Measurements from ENCODE around the gene AKT1.

The AKT1 gene

DNA sequence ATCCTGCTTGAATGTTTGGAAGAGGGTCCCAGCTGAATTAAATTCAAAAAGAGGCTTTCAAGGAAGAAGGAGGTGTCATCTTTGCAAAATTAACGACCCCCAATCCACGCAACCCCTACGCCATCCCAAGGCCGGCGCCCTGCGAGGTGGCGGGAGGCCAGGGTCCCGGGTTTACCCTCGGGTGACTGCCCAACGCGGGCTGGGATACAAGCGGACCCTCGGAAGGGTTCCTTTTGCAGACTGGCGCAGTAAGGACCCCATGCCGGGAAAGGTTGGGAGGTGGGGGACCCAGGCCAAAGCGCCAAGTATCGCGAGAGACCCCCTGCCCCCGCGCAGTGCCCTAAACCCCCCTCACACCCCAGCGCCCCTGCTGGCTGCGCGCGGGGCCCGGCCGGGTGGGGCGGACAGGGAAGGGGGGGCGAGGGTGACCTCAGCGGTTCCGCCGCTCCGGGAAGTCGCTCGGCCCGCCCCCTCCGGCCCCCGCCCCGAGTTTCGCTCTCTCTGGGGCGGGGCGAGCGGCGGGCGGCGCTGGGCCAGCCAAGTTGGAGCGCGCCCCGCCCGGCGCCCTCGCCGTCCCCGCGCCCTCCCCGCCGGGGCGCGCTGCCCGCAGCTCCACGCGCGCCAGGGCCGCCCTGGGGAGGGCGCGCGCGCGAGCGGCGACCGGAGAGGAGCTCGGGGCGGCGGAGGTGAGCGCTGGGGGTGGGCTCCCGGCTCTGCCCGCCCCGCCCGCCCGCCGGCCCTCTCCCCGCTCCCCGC, 4.6 kb upstream of the AKT1 start:
- DNase-seq (ENCODE audit: low read depth in 2 of 2, low spot score in 1 of 2) = peak; percentile 57 to 67

DNA sequence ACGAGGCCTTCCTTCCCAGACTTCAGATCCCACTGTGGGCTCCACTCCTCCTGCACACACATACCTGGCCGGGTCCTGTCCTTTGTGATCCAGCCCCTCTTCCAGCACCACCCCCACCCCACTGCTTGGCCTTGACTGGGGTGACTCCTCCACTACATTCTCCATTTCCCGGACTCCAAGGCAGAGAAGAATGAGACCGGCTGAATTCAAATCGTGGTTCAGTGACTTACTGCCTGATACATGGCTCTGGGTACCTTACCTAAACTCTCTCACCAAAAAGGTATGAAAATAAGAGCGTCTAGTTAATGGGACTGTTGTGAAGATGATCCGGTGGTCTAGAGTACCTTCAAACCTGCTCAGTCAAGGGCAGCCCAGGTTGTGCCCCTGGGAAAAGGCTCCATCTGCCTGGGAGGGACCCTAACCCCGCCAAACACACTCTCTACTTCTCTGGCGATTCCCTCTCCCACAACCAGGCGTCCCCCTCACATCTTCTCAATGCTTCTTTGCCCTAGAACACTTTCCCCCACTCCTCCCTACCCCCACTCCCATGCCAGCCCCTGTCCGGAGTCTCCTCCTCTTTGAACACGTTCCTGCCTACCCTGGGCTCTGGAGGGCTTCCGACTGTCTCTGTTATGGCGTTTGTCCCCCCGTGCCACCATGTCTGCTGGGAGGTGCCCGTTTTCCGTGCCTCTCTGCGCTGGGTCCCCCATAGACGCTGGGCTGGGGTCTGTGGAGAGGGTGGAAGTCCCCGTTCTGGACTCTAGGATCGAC, 3.9 kb upstream of the AKT1 start:
- no peak for DNase-seq (ENCODE audit: low read depth in 2 of 2, low spot score in 1 of 2)

DNA sequence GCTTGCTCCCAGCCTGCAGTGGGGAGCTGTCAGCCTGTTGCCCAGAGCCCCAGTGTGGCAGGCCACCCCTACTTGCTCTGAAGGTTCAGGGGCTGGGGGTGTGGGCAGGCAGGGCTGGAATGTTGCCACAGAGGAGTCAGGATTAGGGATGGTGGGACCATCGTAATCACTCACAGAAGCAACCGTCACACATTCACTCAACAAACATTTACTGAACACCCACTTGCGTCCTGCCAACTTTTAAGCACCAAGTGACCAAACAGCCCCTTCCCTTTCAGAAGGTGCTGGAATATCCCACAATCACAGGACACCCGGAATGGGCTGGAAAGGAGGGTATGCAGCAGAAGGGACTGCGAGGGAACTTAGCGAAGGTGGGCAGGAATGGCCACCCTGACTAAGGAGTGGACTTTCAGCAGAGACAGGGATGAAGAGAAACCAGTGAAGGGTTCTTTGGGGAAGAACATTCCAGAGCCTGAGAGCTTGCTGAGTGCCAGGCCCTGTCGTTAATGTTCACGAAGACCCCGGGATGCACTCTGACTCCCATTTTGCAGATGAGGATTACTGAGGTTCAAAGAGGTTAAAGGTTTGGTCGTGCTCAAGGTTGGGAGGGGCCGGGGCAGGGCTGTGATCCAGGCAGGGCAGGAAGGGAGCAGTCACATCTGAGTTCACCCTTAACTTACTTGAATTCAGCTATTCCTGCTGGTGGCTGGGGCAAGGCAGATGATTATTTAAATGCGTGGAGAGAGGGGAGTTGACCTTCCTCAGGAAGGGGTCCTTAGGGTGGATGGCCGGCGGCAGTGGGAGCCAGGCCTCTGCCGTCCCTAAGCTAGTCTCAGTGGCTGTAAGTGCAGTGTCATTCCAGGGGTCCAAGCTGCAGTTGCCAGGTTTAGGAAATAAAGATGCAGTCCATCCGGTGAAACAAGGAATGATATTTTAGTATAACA, 3.0 kb upstream of the AKT1 start:
- DNase-seq (ENCODE audit: low read depth in 2 of 2, low spot score in 1 of 2) = no peak

DNA sequence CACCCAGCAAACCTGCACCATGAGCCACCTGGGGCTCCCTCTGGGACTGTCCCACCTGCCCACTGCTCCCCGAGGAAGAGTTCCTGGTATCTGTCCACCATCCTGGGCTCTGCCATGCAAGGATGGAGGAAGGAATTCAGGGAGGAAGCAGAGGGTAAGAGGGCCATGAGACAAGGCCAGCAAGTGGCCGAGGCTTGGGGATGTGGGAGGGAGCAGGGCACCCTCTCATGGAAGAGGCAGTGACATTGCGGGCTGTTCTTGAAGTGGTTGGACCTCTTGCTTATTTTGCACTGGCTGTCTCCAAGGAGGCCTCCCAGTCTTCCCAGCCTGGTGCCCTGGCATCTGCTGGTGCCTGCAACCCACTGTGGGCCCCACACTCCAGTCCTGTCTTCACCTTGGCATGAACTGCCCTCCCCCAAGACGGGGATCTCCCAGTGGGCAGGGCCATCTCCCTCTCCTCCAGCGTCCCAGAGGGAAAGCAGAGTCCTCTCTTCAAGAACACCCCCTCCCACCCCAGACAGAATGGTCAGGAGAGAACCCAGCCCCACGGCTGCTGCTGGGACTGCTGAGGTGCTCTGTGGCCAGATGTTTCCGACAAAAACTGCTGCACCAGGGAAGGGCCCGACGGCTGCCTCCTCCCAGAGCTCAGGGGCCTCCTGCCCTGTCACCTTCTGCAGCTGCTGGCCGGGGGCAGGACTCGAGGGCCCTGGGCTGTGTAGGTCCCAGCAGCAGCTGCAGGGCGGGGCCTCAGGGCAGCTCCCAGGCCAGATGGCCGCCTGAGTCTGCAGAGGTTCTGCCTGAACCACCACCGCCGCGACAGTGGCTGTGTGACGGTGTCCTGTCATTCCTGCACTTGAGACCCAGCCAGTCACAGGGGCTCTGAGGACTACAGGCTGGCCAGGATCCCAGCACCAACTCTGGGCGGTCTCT, 1.8 kb upstream of the AKT1 start:
- no peak for DNase-seq (ENCODE audit: low read depth in 2 of 2, low spot score in 1 of 2)

DNA sequence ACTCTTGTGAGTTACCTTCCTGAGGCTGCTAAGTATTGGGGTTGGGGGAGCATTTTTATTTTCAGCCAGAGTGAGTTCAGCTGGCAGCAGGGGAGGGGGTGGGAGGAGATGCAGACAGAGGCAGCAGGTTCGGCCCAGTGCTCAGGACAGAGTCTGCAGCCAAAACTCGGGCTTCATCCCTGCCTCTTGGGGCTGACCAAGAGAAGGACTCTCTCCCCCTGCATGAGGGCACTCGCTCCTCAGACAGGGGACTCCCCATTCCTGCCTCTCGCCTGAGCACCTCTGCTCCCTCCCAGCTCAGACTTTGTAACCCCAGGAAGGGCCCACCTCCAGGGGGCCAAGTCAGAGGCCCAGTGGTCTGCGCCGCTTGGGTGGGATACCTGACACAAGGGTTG, 1.1 kb upstream of the AKT1 start:
- no peak for DNase-seq (ENCODE audit: low read depth in 2 of 2, low spot score in 1 of 2)

DNA sequence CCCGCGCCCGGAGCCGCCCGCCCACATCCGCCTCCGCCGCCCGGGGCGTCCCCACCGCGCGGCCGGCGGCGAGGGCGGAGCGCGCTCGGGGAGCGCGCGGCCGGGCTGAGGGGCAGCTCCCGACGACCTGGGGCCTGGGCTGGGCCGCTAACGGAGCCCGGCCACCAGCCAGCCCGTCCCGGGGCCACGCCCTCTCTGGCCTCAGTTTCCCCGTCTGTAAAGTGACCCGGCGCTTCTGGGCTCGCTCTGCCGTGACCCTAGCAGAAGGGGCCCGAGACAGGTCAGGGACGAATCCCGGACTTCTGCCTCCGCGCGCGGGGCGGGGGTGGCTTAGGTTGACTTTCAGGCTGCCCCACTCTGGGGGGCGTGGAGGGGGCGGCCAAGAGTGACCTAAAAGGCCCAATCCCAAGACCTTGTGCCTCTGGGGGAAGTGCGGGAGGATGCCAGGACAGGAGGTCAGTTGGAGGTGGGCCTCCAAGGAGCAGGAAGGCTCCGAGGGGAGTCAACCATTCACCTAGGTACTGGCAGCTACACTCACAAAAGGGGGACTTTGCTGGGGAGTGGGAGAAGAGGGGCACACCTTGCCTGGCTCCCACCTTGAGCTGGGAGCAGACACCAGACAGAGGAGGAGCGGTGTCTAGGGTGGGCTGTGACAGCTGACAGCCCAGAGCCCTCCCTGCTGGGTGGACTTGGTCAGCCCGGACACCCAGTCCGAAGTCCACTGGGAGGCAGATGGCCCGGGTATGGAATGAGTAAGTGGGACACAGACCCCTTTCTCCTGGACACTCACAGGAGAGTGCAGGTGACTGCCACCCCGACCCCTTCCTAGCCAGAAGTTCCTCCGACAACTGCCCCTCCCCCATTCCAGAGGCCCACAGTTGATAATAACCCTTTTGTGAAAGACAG, 486 bp upstream of the AKT1 start:
- DNase-seq (ENCODE audit: low read depth in 2 of 2, low spot score in 1 of 2) = peak in 1 of 2 donors; percentile 23

DNA sequence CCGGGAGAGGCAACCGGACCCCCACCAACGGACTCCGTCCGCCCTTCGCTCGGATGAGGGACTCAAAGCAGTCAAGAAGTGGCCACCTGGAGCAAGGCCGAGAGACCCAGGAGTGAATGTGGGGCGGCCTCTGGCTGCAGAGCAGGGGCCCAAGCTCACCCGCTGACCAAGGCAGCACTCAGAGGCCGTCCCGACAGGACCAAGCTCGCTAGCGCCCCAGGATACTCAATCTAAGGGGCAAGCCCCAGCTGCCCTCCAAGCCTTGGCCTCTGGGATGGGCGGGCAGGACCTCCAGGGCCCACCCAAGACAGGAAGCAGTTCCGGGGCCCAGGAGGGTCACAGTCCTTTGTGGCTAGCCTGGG, 936 bp downstream of the AKT1 start:
- DNase-seq (ENCODE audit: low read depth in 2 of 2, low spot score in 1 of 2) = no peak

DNA sequence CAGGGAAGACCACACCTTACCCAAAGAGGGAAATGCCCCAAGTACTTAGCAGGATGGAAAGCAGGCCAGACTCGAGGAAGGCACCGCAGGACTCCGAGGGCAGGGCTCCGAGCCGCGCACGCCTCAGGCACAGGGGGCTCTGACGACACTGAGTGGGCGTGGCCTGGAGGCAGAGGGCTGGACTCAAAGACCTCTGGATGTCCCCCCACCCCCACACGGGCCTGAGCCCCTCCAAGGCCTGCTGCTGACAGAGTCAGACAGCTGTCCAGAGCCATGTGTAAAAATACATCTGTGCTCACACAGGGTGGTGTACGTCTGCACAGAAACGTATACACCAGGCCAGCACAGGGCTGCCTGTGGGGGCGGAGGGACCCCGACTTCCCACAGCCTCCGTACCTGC, 1.4 kb downstream of the AKT1 start:
- no peak for DNase-seq (ENCODE audit: low read depth in 2 of 2, low spot score in 1 of 2)

DNA sequence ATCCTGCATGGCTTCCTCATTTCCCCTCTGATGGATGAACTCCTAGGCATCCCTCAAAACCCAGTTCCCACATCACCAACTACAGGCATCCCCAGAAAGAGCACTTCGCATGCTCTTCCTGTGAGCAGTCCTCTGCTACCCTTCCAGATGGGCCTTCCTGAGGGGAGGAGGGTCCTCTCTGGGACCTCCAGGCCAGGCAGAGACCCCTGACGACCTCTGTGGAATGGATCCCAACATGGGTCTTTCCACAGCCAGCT, 1.9 kb downstream of the AKT1 start:
- no peak for DNase-seq (ENCODE audit: low read depth in 2 of 2, low spot score in 1 of 2)

DNA sequence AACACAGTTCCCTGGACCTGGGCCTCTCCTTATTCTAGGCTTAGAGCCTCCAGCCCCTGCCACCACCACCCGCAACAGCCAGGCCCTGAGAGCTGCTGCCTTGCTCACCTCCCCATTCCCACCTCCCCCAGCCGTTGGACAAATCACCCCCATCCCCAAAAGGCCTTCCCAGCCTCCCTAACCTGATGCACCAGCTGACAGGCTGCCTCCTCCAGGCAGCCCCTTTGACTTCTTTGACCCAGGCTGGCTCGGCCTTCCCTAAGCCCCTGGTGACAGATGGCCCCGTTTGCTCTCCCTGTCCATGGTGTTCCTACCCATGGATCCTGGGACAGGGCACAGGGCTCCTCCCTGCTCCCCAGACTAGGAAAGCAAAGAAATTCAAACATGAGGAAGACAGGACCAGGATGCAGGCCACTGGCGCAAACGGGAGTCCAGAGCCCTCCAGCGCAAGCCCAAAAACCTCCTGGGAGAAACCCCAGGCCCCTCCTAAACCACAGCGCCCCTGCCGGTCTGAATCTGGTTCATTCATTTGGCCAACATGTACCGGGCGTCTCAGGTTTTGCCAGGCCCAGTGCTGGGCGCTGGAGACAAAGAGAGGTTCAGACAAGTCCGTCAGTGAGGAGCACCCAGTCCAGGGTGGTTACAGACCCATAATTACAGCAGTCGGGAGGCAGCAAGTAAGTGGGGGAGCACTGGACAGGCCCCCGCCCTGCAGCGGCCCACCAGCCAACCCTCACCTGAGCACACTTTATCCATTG, 2.4 kb downstream of the AKT1 start:
- no peak for DNase-seq (ENCODE audit: low read depth in 2 of 2, low spot score in 1 of 2)

DNA sequence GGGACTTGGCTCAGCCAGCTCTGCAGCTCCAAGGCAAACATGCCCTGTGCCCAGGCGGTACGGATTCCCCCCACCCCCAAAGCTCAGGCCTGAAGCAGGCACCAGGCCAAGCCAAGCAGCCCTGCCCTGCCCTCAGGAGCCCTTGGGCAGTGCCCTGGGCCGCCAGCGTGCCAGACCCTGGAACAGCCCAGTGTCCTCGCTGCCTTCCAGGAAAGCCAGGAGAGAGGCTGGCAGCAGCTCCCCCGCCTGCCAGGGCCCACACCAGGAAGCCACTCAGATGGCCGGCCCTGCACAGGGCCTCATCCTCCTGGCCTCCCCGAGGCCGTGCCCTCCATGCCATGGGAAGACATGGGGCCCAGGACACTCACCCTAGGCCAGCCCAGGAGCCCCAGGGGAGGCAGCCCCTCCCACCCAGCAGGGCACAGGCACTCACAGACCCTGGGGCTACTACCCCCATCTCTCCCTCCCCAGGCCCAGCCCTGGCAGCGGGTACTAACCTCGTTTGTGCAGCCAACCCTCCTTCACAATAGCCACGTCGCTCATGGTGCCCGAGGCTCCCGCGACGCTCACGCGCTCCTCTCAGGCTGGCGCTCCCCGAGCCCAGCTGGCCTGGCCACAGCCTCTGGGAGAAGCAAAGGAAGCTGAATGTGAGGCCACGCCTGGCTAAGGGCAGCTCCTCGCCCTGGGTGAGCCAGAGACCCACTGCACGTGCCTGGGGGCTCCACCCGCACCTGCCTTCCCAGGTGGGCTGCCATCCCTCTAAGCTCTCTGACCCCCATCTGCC, 3.3 kb downstream of the AKT1 start:
- DNase-seq (ENCODE audit: low read depth in 2 of 2, low spot score in 1 of 2) = no peak

DNA sequence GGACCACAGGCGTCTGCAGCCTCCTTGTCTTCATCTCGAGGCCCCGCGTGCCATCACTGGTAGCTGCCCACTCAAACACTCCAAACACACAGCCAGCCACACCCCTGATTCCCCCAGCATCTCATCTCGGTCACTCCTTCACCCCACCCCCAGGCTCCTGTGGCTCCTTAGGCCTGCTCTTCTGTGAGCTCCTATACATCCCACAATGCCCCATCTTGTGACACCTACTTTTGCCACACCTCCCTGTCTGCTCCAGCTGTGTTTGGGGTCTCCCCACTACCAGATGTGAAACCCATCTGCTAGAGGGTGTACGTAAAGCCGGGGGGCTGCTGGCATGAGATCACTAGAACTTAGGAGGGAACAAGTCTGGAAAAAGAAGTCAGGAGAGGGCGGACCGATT, 4.1 kb downstream of the AKT1 start:
- DNase-seq (ENCODE audit: low read depth in 2 of 2, low spot score in 1 of 2) = no peak

DNA sequence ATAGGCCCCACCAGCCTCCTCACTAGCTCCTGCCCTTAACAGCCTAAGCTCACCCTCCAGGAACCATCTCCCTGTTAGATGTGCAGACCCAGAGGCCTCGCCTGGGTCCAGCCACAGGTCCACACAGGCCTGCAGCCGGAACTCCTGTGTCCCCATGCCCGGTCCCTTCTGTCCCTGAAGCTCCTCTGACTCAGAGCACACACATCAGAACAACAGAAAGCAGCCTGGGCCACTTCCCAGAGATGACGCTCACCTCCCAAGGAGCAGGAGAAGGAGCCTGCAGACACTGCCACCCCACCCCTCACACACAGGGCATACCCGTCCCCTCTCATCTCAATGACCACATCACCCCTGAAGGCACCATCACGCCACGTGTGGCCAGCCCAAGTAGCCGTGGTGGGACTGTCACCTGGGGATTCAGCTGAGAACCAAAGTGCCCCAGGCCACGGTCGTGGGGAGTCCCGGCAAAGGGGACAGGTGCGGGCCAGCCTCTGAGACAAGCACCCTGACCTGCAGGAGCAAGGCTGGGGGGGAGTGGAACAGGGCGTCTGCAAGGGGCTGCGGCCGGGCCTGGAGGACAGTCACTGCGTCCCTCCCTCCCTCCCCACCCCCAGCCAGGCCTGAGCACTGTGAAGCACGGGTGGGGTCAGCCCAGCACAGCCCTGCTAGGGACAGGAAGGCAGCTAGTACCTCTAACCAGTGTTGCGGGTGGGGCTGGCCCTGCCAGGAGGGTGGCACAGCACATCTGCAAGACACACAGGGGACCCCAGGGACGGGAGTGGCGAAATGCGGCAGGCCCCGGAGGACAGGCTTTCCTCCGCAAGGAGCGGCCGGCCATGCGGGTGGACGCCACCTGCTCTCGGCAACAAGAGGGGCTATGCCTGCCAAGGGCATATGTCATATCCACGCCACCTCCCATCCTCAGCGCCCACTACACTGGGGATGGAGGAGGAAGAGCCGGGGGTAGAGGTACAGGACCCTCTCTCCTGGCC, 5.5 kb downstream of the AKT1 start:
- no peak for DNase-seq (ENCODE audit: low read depth in 2 of 2, low spot score in 1 of 2)

DNA sequence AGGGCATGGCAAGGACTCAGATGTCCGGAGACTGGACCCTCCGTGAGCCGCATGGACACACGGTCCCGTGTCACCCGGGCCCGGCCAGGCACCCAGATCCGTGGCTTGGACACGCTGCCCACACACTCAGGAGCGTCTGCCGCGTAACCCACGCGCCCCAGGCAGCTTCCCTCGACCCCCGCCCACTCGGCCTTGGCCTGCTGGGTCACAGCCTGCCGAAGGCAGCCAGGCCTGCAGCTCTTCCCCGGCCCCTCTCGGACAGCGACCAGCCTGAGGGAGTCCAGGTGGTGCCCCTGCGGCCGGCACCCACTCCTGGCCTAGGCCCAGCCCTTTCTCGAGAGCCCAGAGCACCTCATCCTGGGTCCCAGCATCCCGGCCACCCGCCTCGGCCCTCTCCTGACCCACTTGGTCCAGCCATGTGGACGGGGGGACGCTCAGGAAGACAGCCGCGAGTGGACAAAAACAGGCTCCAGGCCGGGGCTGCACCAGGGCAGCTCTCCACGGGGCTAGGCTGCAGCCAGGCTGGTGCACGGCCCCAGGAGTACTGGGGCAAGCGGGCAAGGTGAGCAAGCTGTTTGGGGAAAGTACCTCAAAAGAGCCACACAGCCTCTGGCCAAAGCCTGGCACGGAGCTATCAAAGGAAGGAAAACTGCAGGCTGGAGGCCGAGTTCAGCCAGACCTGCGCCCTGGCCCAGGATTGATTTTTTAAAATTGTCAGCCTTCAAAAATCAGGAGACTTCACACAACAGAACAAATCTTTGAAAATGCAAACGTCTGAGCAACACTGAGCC, 6.5 kb downstream of the AKT1 start:
- no peak for DNase-seq (ENCODE audit: low read depth in 2 of 2, low spot score in 1 of 2)

DNA sequence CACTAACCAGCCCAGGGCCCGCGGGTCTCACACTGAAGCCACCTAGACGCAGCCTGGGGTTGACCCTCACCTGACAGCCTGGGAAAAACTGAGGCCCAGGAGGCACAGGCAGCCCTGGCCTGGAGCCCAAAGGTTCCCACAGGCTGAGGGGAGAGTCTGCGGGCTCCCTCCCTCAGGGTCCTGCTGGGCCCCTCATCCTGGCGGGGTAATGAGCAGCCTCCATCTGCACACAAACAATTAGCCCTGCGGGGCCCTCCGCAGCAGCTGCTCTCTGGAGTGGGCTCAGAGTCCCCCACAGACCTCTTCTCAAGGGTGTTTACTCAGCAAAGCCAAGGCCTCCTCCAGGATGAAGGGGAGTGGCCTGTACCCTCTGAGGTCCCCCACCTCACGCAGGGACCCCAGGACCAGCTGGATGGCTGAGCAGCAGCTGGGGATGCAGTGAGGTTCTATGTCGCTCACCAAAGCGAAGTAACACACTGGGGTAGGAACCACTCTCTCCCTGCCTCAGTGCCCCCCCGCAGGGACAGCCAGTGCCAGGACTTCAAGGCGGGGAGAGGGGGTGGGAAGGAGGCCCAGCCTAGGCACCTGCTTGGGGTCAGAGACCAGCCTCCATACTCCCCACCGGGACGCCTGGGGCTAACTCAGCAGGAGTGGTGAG, 7.3 kb downstream of the AKT1 start:
- no peak for DNase-seq (ENCODE audit: low read depth in 2 of 2, low spot score in 1 of 2)

DNA sequence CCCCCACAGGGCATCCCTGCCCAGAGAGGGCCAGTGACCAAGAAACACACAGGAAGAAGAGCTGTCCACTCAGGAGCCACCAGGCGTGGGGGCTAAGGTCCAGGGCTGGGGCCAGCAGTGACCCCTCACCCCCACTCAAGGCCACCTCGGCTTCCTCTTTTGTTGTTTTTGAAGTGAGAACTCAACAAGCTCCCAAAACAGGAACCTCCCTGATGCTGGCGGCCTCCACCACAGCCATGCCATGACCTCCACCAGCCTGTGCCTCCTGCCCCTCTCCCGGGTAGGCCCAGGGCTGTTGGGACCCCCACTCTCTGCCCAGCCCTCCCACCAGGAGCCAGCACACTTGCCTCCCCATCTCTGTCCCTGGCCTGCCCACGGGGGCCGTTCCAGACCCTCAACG, 7.8 kb downstream of the AKT1 start:
- no peak for DNase-seq (ENCODE audit: low read depth in 2 of 2, low spot score in 1 of 2)
